HepG2 (cell line): ENCODE data around the gene AKR1C2.
"Not testable (repeated sequence)": the region's sequence is repeated elsewhere in the genome, so short reads cannot be mapped to it uniquely, and the experiment has no call there.

Experiments used
- CBX5 ChIP-seq: sonication (generic); formaldehyde crosslinking; IDR thresholded peaks from 2 replicates; pipeline ENCODE4 v1.4.0; 2020; ENCODE audit warnings: missing genetic modification reagents, borderline replicate concordance
- SSRP1 ChIP-seq: IDR thresholded peaks from 2 replicates; pipeline ENCODE4 v1.6.1; 2016; ENCODE audit warnings: control low read depth

DNA sequence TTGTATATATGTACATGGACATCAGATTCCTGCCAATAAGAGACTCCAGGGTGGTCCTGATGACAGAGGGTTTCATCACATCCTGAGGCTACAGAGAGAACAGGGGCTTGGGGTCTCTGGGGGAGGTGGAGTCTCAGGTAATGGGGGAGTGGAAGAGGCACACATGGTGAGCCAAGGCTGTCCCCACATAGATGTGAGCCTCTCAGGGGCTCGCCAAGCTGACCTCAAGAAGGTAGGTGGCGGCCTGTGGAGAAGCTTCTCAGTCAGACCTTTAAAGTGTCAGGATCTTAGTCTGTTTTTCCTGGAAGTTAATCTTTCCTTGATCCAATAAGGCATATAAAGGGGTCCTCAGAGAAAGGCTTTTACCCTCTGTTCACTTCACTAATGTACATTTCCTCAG, 62.7 kb downstream of the AKR1C2 start:
- not testable (repeated sequence) for TF ChIP-seq CBX5 (CRISPR knock-in tag); SSRP1
